ENCODE results near the gene ZNF879. TPM values are rescaled to one million over a fixed set of nuclear protein-coding genes. Genes with fewer than 3 reads are reported as not detected.

Gene ZNF879
- total and polyA plus RNA-seq, 2 donors (not counting 1 experiment from before 2014, with no cell fraction given), result 1.5 to 7.1 TPM

GRCh38 chr5:179079165-179079987, 55.8 kb downstream of the ZNF879 start:
- Histone ChIP-seq H4K20me1 (ENCODE audit: control insufficient read depth, extremely low read depth, insufficient read depth, low read length) (no peaks in the 10 kb centered on the region), H3K9me3 (ENCODE audit: control insufficient read depth, insufficient read depth, low read depth, low read length) (peaks cover 19% of the 10 kb centered on the region), H2AFZ (ENCODE audit: low read length) (no peak overlapping the region), H3K9ac (ENCODE audit: insufficient read depth, low read length) (no peak overlapping the region), H3K36me3 (ENCODE audit: control insufficient read depth, insufficient read depth, low read length) (peaks cover 4% of the 10 kb centered on the region), H3K27ac (ENCODE audit: insufficient read depth, low read length) (no peak overlapping the region), H3K79me2 (ENCODE audit: control insufficient read depth, insufficient read depth, low read length) (no peaks in the 10 kb centered on the region), H3K27me3 (ENCODE audit: control insufficient read depth, insufficient read depth, low read length) (no peaks in the 10 kb centered on the region), H3K4me1 (ENCODE audit: control insufficient read depth, extremely low read depth, insufficient read depth, low read length) (no peaks in the 10 kb centered on the region), H3K4me2 (ENCODE audit: extremely low read depth, insufficient read depth, low read length) (no peak overlapping the region), H3K4me3 (replicated peaks in 1 of 4; ENCODE audit: control extremely low read depth in 1 of 4, insufficient read depth in 1 of 4, low read depth in 3 of 4, low read length in 4 of 4) (no peak overlapping the region)
- no peak for DNase-seq (ENCODE audit: low read depth in 2 of 2)
- TF ChIP-seq EZH2 (IDR thresholded peaks at IDR 0.05; ENCODE audit: low read length, missing control alignments) (no peak), CTCF (conservative IDR thresholded peaks at IDR 0.05 in 1 of 2, IDR thresholded peaks at IDR 0.05 in 1 of 2; ENCODE audit: low read depth in 1 of 2, low read length in 2 of 2) (no peak)

- H3K27ac ChIP-seq (ENCODE audit: insufficient read depth, low read length), result no peak overlapping the region
- no peak for DNase-seq (ENCODE audit: low read depth in 2 of 2)
- peaks cover 4% of the 10 kb centered on the region for H3K36me3 ChIP-seq (ENCODE audit: control insufficient read depth, insufficient read depth, low read length)
- H3K4me2 ChIP-seq (ENCODE audit: extremely low read depth, insufficient read depth, low read length), result no peak overlapping the region
- H2AFZ ChIP-seq (ENCODE audit: low read length), result no peak overlapping the region
- no peaks in the 10 kb centered on the region for H3K79me2 ChIP-seq (ENCODE audit: control insufficient read depth, insufficient read depth, low read length)
- H3K4me3 ChIP-seq (replicated peaks in 1 of 4; ENCODE audit: control extremely low read depth in 1 of 4, insufficient read depth in 1 of 4, low read depth in 3 of 4, low read length in 4 of 4), result no peak overlapping the region
- no peak for TF ChIP-seq CTCF (conservative IDR thresholded peaks at IDR 0.05 in 1 of 2, IDR thresholded peaks at IDR 0.05 in 1 of 2; ENCODE audit: low read depth in 1 of 2, low read length in 2 of 2)
- no peak for TF ChIP-seq EZH2 (IDR thresholded peaks at IDR 0.05; ENCODE audit: low read length, missing control alignments)
- peaks cover 17% of the 10 kb centered on the region for H3K9me3 ChIP-seq (ENCODE audit: control insufficient read depth, insufficient read depth, low read depth, low read length)
- no peaks in the 10 kb centered on the region for H3K4me1 ChIP-seq (ENCODE audit: control insufficient read depth, extremely low read depth, insufficient read depth, low read length)
- H3K27me3 ChIP-seq (ENCODE audit: control insufficient read depth, insufficient read depth, low read length), result no peaks in the 10 kb centered on the region
- H4K20me1 ChIP-seq (ENCODE audit: control insufficient read depth, extremely low read depth, insufficient read depth, low read length), result no peaks in the 10 kb centered on the region
- no peak overlapping the region for H3K9ac ChIP-seq (ENCODE audit: insufficient read depth, low read length)
Observed at GRCh38 chr5:179080724-179081123, 57.1 kb downstream of the ZNF879 start.

Other genes with a start within 250 kb of the ZNF879 start
- gene ZNF354B, start 163.9 kb upstream of the ZNF879 start, total RNA-seq, result 8.2 and 9.4 TPM in 2 replicates
- gene ZNF354B, start 163.9 kb upstream of the ZNF879 start, polyA plus RNA-seq, result 4.4 and 6.1 TPM in 2 replicates
- 1.5 and 2.8 TPM in 2 replicates for gene ZFP2, start 127.9 kb upstream of the ZNF879 start, total RNA-seq
- 0.27 and 0.30 TPM in 2 replicates for gene ZFP2, start 127.9 kb upstream of the ZNF879 start, polyA plus RNA-seq
- 3.1 and 3.3 TPM in 2 replicates for gene ZNF454, start 82.6 kb upstream of the ZNF879 start, total RNA-seq
- gene ZNF454, start 82.6 kb upstream of the ZNF879 start, polyA plus RNA-seq, result 0.59 and 0.64 TPM in 2 replicates
- gene GRM6, start 28.5 kb upstream of the ZNF879 start, total RNA-seq, result not detected in 2 replicates
- gene GRM6, start 28.5 kb upstream of the ZNF879 start, polyA plus RNA-seq, result not detected in 2 replicates
- 11.8 and 12.4 TPM in 2 replicates for gene ZNF354C, start 36.6 kb downstream of the ZNF879 start, total RNA-seq
- gene ZNF354C, start 36.6 kb downstream of the ZNF879 start, polyA plus RNA-seq, result 4.4 and 4.5 TPM in 2 replicates